ENCODE data around the gene CDH4.

CDH4 gene

DNA sequence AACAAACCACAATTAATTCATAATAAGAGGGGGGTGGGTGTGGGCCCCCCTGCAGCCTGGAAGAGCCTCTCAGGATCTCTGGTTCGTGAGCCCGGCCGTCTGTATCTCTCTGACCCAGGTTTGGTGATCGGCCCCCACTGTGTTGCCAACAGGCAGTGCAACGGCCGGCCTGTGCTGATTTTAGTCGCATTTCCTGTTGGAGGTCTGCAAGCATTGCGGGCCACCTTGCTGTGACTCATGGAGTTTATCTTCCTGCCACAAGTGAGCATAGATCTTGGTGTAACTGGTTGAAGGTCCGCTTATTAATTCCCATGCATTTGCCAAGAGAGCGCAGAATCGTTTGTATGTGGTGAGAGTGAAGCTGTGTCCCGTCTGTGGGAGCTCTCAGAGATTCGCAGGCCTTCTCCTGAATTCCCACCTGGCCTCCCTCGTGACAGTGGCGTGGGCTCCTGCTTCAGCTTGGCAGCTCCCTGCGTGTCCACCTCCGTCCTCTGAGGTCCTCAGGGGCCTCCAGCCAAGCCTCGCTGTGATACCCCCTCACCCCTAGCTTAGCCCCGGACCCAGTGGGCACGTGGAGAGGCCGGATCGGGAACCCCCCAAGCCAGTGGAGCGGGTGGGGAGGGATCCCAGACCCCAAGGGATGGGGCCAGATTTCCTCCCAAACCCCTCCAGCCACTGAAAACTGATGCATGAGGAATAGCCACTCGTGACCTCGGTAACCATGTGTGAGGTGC, 269.8 kb downstream of the CDH4 start:
- FAIRE-seq: no peak

DNA sequence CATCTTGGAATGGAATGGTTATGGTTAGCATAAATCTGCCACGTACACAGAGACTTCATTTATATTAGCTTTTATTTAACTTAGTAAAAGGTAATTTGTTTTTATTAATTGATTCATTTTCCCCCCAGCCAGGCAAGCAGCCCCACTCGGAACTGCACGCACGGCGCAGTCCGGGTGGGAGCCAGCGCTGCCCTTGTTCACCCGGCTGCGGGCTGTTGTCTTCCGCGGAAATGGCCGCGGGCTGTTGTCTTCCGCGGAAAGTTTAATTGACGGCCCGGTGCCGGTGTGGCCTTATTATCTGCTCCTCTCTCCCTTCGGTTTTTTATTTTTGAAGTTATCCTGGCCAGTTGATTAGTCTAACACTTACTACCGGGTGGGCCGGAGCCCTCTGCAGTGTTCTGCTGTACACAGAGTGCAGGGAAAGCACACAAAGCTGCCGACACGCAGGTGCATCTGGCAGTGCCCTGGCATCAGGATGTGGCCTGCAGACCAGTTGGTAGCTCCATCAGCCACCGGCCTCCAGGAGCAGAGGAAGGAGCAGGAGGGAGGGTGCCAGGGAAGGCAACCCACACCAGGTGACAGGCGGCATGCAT, 270.5 kb downstream of the CDH4 start:
- no peak for FAIRE-seq

DNA sequence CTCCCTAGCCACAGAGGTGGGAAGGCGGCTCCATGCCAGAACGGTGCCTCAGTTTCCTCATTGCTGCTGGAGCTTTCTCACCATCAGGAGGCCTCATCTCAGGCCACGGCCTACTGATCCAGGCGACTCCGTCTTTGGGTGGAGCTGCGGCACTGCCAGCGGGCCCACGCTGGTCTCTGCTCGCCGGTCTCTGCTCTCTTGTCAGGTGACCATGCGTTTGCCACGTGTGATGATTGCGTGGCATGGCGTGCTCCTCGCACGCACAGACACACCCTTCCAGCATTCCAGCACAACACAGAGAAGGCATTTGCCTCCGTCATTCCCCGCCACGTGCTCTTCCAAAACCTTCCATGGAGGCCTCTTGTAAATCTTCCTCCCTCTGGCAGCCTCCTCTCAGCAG, 271.1 kb downstream of the CDH4 start:
- FAIRE-seq: no peak

DNA sequence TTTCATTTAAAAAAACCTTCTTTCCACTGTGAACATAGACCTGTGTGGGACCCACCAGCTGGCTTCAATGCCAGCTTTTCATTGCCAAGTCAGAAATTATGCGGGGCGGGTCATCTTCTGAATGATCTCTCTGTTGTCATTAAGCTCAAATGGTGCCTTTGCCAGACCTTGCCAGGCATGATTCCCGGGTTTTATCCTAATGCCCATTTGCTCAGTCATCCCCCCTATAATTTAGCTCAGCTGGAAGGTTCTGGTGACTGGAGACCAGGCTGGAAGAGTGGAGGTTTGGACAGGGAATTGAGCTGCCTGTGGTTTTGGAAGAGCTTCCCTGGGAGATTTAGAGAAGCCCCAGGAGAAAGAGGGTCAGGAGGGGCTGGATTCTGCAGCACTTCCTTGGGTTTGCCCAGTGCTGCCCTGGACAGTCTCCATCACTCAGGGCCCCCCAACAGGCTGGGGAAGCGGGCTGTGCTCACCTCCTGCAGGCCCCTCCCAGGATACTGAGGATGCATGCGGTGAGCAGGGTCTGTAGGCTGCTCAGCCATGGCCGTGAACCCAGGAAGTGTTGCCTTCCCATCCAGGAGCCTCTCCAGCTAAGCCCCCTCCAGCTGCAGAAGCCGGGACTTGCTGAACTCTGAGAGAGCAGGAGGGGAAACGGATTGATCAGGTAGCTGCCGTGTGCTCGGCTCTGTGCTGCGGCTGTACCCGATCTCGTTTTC, 273.0 kb downstream of the CDH4 start:
- no peak for FAIRE-seq

DNA sequence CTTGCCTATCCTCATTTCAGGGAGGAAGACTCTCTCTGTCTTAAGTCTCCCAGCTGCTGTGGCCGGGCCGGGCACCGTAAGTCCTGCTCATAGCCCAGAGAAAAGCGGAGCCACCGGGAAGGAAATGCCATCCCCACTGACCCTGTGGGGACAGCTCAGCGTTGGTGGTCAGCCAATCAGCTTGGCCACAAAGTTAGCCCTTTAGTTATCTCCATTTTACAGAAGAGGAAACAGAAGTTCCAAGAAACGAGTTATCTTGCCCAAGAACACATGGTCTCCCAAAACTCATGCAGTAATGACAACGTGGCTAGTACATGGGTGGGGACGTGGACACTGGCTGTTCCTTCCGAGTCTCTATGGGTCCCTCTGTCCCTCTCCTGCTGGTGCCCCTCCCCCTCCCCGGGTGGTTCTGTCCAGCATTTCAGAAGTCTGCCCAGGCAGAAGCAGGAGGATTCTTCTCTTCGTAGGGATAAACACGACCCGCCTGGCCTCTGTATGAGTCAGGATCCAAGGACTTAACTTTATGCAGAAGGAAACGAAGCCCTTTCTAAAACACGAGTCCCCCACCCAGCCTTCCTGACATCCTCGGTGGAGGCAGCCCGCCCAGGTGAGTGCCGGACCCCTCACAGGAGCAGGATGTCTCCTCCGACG, 273.8 kb downstream of the CDH4 start:
- FAIRE-seq: no peak

DNA sequence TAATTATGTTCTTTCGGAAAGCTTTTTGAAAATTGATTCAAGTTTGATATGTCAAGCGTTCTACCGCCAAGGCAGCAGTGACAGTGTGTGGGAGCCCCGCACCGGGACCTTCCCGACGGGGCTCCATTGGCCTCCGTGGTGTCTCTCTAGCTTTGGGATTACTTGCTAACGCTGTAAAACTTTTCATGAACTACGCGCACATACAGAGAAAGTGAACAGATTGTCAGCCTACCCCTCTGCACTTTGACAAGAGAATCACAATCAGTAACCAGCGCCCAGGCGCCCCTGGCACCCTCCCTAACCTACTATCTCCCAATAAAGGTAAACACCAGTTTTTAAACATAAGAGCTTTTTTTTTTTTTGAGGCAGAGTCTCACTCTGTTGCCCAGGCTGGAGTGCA, 274.8 kb downstream of the CDH4 start:
- FAIRE-seq: no peak

DNA sequence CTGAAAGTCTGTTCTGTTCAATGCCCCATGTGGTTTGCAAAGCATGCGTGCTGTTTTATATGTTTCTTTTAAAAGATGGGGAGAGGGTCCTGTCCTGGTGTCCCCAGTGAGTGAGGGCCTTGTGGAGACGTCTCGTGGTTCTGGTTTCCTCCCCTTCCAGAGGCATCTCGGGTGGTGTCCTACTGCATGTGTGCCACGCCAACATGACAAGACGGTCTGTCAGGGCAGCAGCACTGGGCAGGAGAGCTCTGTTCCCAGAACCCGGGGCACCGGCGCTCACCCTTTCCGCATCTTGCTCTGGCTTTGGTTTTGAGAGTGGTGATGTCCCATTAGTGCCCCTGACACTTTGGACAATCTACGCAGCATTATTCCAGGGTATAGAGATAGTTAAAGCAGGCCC, 275.6 kb downstream of the CDH4 start:
- no peak for FAIRE-seq

DNA sequence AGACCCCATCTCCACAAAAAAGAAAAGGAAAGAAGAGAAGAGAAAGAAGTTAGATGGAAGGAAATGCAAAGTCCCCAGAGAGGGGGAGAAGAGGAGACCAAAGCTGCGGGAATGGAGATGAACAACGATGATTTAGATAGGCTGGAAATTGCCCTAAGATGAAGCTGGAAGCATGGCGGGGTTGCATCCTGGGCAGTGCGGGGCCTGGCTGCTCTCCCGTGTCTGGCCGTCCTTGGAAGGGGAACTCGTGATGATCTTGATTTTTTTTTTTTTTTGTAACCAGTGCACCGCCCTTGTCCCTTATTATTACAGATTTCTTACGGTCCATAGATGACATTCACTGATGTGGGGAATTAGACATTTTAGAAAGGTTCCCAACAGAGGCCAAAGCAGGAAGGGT, 276.5 kb downstream of the CDH4 start:
- FAIRE-seq: no peak

DNA sequence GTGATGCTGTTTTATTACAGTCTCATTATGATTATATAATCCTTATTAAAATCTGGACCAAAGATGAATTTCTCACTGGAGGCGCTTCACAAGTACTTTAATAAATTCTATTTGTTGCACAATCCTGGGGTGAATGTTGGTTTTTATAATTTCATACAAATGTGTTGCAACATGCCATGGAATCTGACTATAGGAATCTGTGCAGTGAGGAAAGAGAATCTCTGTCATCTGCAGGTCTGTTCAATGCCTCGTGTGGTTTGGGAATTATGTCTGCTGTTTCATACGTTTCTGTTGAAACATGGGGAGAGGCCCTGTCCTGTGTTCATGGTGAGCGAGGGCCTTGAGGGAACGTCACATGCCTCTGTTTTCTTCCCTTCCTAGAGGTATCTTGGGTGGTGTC, 277.3 kb downstream of the CDH4 start:
- FAIRE-seq: no peak

DNA sequence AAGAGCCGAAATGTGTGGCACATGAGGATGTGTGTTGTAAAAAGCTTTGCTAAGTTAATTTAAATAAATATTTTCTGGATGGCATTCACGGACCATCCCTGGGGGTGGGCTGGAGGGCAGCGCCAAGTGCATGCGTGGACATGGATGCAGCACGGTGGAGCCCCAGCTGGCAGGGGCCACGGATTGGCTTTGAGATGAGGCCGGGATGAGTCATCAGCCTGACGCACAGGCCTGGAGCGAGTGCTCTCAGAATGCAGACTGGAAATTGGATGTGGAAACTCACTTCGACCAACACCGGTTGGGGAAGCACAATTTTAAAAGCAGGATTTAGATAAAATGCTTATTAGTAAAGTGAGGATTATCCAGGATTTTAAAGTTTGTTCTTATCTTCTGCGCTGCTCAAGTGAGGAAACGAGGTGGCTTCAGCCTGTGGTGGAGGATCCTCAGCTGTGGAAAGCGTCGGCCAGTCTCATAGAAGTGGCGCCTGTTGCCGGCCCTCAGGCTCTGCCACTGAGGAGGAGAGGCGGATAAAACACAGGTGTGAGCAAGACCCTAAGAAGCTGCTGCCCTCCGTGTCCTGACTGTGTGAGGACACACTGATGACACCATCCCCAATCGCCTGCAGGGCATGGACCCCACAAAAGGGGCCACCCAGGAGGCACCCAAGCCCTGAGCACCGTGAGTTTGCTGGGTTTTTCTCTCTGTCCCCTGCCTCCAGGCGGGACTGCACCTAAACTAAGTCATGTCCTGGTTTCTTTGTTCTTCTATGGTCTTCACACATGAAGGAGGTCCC, 279.7 kb downstream of the CDH4 start:
- no peak for FAIRE-seq

DNA sequence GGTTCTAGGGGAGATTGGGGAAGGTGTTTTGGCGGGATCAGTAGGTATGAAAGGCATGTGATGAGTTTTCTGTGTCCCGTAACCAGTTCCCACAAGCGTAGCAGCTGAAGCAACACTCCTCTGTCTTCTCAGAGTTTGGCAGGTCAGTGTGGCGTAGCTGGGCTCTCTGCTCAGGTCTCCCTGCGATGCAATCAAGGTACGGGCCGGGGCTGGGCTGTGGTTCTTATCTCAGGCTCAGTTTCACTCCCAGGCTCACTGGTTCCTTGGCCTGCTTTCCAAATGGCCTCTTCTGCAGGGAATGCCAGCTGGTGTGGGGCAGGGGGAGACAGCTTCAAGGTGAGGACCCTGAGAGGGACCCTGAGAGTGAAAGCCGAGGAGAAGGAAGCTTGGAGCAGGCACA, 280.7 kb downstream of the CDH4 start:
- FAIRE-seq: no peak

DNA sequence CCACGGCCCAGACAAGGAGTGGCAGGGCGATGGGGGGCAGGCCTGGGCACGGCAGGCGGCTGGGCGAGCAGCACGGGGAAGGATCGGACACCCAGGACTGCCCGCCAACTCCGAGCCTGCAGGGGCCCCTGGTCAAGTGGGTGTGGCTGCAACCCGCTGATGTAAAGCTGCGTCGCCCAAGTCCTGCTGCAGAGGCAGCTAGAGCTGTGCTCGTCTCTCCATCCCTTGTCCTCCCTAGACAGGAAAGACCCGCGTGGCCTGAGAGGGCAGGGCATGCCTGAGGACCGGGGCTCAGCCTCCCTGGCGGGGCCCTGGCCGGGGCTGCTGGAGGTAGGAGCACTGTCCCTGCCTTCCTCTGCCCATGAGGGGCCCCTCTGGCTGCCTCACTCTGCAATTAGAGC, 281.2 kb downstream of the CDH4 start:
- FAIRE-seq: no peak

DNA sequence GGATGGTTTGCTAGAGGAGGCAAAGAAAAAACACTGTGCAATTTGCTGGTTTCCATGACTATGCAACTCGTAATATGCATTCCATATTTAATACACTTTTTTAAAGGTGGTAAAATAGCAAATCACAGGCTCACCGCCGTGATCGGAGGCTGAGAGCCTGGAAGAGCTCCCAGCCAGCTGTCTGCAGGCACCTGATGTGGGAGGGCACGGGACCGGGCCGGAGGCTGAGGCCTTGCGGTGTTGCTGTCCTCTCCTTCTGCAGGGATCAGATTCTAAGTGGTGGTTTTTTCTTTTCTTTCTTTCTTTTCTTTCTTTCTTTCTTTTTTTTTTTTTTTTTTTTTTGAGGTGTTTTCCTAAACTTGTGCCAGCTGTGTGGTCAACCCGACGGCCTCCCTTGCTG, 282.3 kb downstream of the CDH4 start:
- no peak for FAIRE-seq

DNA sequence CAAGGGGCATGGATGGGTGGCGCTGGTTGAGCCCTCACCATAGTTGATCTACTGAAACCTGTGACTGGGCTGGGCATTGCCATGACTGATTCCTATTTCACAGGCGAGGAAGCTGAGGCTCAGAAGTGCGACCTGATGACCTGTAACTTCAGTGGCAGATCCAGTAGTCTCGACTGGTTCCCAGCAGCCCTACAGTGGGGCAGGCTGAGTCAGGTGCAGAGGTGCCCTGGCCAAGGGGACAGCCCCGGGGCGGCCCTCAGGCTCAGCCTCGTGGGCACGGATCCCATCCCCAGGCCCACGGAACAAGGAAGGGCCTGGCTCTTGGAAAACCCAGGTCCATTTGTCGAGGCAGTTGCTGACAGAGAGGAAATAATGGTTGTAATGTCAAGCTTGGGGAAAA, 283.0 kb downstream of the CDH4 start:
- FAIRE-seq: no peak

DNA sequence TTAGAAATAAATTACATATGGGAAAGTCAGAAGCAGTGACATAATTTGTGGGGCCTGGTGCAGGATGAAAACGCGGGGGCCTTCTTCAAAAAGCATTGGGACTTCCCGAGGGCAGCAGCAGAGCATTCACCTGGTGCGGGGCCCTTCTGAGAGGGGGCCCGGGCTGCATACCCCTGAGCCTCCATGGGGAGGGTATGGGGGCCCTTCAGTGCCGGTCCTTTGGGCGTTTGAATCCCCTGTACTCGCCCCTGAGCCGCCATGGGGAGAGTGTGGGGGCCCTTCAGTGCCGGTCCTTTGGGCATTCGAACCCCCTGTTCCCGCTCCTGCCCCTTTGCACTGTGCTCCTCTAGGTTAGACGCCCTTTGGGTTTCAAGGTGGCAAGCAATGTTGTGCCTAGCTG, 283.5 kb downstream of the CDH4 start:
- FAIRE-seq: no peak

DNA sequence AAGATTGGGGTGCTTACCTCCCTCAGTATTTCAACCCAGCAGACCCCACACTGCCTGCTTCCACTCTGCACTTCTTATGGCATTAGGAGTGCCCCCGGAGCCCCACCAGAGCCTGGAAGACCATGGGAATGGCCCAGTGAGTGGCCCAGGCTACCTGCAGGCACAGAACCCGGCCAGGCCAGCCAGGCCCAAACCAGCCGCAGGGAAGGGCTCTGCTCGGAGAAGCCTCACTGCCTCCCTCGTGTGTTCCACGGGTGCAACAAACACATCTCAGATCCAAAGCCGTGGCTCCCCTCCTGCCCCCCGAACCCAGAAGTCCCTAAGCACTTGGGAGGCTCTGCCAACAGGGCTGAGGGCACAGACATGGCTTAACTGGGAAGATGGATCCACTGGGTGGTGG, 283.9 kb downstream of the CDH4 start:
- FAIRE-seq: no peak

DNA sequence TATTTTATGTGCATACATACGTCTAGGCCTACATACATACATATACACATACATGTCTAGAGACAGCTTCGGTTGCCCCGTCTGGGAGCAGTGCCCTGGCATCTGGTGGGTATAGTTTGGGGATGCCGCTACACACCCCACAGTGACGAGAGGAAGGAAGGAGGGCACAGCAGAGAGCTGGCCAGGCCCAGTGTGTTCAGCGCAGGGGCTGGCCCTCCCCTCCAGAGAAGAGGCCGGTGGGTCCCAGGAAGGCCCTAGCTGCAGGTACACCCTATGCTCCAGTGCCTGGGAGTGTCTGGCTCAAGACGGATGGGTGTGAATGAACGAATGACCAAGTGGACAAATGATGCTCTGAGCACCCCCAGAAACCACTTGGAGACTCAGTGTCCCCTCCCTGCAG, 284.6 kb downstream of the CDH4 start:
- no peak for FAIRE-seq

DNA sequence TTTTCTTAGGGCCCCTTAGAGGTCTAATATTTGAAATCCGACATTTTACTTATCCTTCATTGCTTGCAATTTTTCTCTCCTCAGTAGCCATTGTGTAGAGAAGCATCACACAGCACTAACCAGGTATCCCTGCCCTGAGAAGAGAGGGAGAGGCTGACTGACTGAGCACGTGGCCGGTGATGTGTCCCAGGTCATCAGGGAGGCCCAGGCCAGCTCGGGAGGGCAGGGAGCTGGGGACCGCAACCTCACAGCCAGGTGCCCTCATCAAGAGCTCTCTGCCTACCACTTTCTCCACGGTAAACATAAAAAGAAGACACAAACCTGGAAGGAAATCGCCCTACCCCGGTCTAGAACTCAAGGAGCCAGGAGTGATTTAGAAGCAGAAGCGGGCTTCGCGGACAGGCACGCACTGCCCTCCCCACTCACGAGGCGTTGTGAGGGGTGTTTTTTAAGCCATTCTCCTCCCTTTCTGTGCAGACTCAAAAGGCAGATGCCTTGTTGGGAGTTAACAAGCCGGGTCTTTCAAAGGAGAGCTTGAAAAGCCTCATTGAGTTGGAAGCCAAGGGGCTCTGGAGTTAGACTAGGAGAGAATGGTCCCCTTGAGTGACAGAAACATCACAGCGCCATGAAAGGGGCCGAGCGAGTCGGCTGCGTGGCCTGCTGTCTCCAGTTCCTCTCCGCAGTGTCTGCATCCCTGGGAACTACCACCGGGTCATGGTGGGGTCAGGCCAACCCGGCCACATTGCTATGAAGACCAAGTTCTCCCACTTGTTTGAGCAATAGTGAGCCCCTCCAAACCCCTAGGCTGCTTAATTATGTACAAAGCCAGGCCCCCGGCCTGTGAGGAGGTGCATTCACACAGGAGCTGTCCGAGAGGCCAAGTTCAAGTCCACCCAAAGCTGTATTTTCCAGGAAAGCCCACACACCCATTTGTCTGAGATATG, 285.4 kb downstream of the CDH4 start:
- FAIRE-seq: no peak

DNA sequence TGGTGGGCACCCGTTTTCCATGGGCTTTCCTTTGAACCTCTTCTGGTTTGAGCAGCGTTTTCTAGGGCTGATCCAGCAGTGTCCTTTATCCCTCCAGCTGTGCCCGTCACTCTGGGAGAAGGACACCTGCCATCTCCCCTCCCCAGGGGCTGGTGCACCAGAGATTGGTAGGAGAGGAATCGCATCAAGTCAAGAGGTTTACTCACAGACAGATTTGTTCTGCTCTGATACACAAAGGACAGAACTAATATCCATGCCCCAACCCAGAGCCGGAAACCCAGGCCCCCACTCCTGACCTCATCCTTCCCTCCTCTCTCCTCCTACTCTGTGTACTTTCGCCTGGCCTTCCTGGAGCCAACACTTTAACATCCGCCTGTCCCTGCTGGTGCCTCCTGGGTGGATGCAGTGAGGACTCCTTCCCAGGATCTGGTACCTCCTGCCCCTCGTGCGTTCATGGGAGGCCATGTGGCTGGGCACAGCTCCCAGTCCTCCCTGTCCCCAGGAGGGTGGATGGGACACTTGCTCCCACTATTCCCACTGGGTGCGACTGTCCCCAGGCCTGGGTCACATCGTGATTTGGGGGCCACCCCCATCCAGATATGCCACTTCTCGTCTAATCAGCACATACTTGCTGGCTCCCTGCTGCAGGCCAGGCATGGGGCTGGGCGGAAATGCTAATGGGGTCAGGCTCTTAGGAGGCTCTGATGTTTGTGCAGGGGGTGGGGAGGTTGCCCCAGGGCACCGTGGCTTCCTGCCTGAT, 286.3 kb downstream of the CDH4 start:
- FAIRE-seq: no peak

DNA sequence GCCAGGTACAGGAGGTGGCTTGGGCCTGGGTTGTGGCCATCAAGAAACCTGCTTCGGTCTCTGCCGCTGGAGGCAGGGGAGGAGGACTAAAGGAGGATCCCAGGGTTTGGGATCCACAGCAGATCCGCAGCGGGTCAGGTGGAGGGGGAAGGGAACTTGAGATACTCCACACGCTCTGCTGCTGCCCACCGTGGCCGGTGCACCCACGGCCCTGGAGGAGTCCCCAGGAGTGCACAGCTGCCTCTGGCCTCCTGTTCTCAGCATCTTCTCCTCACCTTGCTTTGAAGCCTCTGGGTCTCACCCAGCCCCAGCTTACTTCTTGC, 286.8 kb downstream of the CDH4 start:
- no peak for FAIRE-seq

DNA sequence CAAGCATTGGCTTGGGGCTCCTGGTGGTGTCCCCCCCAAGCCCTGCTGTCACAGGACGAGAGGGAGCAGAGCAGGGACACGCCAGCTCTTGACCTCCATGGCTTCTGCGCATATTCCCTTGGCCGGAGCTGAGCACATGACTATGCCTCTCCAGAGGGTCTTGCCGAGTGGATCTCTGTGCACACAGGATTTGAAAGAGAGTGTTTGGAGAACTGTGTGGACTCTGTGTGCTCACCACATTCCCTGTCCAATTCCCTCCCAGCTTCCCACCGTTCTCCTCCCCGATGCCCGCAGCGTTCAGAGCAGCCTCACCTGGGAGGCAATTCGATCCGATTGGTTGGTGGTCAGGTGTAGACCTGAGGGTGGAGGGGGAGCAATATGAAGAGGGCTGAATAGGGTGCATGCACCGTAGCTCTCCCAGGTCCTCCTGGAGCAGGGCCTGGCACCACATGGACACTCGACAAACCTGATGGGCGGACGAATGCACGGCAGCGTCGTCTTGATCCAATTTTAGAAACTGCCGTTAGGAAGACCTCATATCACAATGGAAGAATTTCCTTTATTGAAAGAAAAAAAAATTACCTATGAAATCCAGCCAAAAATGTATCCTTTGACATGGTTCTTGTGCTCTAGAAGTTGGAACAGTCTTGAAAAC, 287.8 kb downstream of the CDH4 start:
- FAIRE-seq: no peak
